ENCODE data around the gene AIG1.

GRCh38 chr6:143286251-143286795 lies 225.6 kb downstream of the AIG1 start:
- TF ChIP-seq CTCF (IDR thresholded peaks at IDR 0.05), result no peak
- no peak for TF ChIP-seq POLR2A (IDR thresholded peaks at IDR 0.05)

All from body of pancreas (tissue), 4 donors.